Activated CD8-positive, alpha-beta T cell treated with anti-CD3 and anti-CD28 coated beads for 36 hours (primary cell): Measurements from ENCODE around the gene ABCC11. TPM values are rescaled to one million over a fixed set of nuclear protein-coding genes. Genes with fewer than 3 reads are reported as not detected.

Experiments
- ATAC-seq: fragments of 200-7000 bp; cut with Tn5 transposase; one replicate; pipeline ENCODE4 v1.10.0; 2021; ENCODE audit warnings: mild to moderate bottlenecking, moderate library complexity
- CTCF ChIA-PET: fragments of 350-600 bp; sonication (Branson Sonifier 250); formaldehyde crosslinking; loops from one replicate; lab custom pipeline; 2021; ENCODE audit warnings: antibody characterized with exemption; lab: Charles Lee
- POLR2A ChIA-PET: fragments of 350-600 bp; sonication (Branson Sonifier 250); formaldehyde crosslinking; loops from one replicate; lab custom pipeline; 2021; ENCODE audit warnings: antibody characterized with exemption; lab: Charles Lee
- DNase-seq: peaks from one replicate; pipeline ENCODE4 v3.0.0-alpha.2; 2020
- H3K27ac Mint-ChIP-seq: one replicate; pipeline ENCODE4 v1.8.0; 2021; ENCODE audit warnings: mild to moderate bottlenecking, mixed read lengths
- H3K27me3 Mint-ChIP-seq: one replicate; pipeline ENCODE4 v1.8.0; 2021; ENCODE audit warnings: mixed read lengths
- H3K36me3 Mint-ChIP-seq: one replicate; pipeline ENCODE4 v1.8.0; 2021; ENCODE audit warnings: low read depth, mixed read lengths
- H3K4me1 Mint-ChIP-seq: one replicate; pipeline ENCODE4 v1.8.0; 2021; ENCODE audit warnings: low read depth, mixed read lengths
- H3K4me3 Mint-ChIP-seq: one replicate; pipeline ENCODE4 v1.8.0; 2021; ENCODE audit warnings: mild to moderate bottlenecking, moderate library complexity, mixed read lengths
- H3K9me3 Mint-ChIP-seq: one replicate; pipeline ENCODE4 v1.8.0; 2021; ENCODE audit warnings: mixed read lengths
- CTCF ChIP-seq: fragments of 200-600 bp; IDR thresholded peaks from one replicate; pipeline ENCODE4 v1.8.0; 2022; ENCODE audit warnings: antibody characterized with exemption, mild to moderate bottlenecking
- intact Hi-C: fragments of 100-400 bp; cut with micrococcal nuclease; formaldehyde crosslinking; loops from one replicate; pipeline ENCODE4 v1.10.0; 2022
- total RNA-seq, 2 experiments: library from RNA; stranded (reverse); gene quantifications; one replicate each; pipeline ENCODE4 v1.2.3, GENCODE V29; 2021

ABCC11 gene
- total RNA-seq, 2 experiments from 2014 or later: 0.16 to 0.54 TPM

- intact Hi-C loops: loop anchor here (10.0 kb wide), 1 partner anchor 1006 kb away; the partner anchor contains the start of gene NETO2
- no peak overlapping the region for H3K4me3 Mint-ChIP-seq
- ChIA-PET CTCF (interaction anchor here (1.2 kb wide), 1 partner anchor 1007 kb away, joined by 3 read pairs; the partner anchor contains the start of gene NETO2), POLR2A (interaction anchor here (0.7 kb wide), 1 partner anchor 16 kb away, joined by 3 read pairs; no protein-coding TSS in a partner anchor)
- DNase-seq (no peak), ATAC-seq (no peak)
- TF ChIP-seq CTCF: no peak
- H3K36me3 Mint-ChIP-seq: no peaks in the 10 kb centered on the region
- H3K27me3 Mint-ChIP-seq: peaks cover 23% of the 10 kb centered on the region
- H3K27ac Mint-ChIP-seq: no peak overlapping the region
- H3K9me3 Mint-ChIP-seq: no peaks in the 10 kb centered on the region
- H3K4me1 Mint-ChIP-seq: no peaks in the 10 kb centered on the region
Observed at GRCh38 chr16:48150707-48151106, 96.6 kb downstream of the ABCC11 start.

DNA sequence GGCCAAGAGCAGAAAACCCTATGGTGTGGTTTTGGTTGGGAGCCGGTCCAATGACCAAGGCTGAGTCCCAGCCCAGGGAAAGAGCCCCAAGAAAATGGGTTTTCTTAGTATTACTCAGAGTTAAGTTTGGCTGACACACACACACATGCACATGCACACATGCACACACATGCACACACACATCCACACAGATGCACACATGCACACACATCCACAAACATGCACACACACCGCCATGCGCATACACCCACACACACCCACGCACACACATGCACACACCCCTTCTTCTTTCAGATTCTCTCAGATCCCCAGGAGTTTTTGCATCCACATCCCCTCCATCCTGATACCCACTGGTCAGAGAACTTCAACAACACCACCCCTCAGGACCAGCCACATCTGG, 100.6 kb downstream of the ABCC11 start:
- ATAC-seq: no peak
- Mint-ChIP-seq H3K27ac (no peak overlapping the region), H3K4me3 (no peak overlapping the region), H3K4me1 (no peaks in the 10 kb centered on the region), H3K9me3 (no peaks in the 10 kb centered on the region), H3K27me3 (peaks cover 22% of the 10 kb centered on the region), H3K36me3 (no peaks in the 10 kb centered on the region)
- CTCF ChIA-PET: interaction anchor here (2.7 kb wide), 1 partner anchor 18 kb away, joined by 6 read pairs; no protein-coding TSS in a partner anchor
- no peak for TF ChIP-seq CTCF
- POLR2A ChIA-PET: no interaction called here
- DNase-seq: no peak
- intact Hi-C loops: no loop called here

DNA sequence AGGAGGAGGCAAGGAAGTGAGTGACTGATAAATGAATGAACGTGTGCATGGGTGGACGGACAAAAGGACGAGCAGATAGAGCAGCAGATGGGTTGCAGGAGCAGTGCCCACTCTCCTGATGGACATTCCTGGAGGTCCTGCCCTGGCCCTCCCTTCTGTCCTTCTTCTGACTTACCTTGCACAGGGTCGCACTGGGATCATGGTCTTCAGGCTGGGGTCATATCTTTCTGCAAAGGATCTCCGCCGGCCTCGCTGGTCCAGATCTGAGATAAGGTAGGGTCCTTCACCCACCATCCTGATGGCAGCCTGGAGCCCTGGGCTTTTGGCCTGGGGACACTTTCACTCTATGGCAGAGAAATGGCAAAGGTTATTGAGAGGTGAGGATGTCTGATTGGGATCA, 101.2 kb downstream of the ABCC11 start:
- ATAC-seq: no peak
- no peak for DNase-seq
- H3K36me3 Mint-ChIP-seq: no peaks in the 10 kb centered on the region
- no peak for TF ChIP-seq CTCF
- H3K4me1 Mint-ChIP-seq: no peaks in the 10 kb centered on the region
- H3K9me3 Mint-ChIP-seq: no peaks in the 10 kb centered on the region
- H3K27me3 Mint-ChIP-seq: peaks cover 21% of the 10 kb centered on the region
- POLR2A ChIA-PET: no interaction called here
- CTCF ChIA-PET: interaction anchor here (2.7 kb wide), 1 partner anchor 19 kb away, joined by 6 read pairs; no protein-coding TSS in a partner anchor
- intact Hi-C loops: no loop called here
- H3K27ac Mint-ChIP-seq: no peak overlapping the region
- H3K4me3 Mint-ChIP-seq: no peak overlapping the region

- no peak for TF ChIP-seq CTCF
- CTCF ChIA-PET: no interaction called here
- intact Hi-C loops: no loop called here
- no peaks in the 10 kb centered on the region for H3K4me1 Mint-ChIP-seq
- POLR2A ChIA-PET: no interaction called here
- ATAC-seq: no peak
- H3K9me3 Mint-ChIP-seq: no peaks in the 10 kb centered on the region
- no peak for DNase-seq
- H3K36me3 Mint-ChIP-seq: no peaks in the 10 kb centered on the region
- H3K4me3 Mint-ChIP-seq: no peak overlapping the region
- no peak overlapping the region for H3K27ac Mint-ChIP-seq
- H3K27me3 Mint-ChIP-seq: peaks cover 18% of the 10 kb centered on the region
Observed at GRCh38 chr16:48143812-48144368, 103.4 kb downstream of the ABCC11 start.

GRCh38 chr16:48140821-48141220, 106.5 kb downstream of the ABCC11 start:
- no peak overlapping the region for H3K27ac Mint-ChIP-seq
- CTCF ChIA-PET: no interaction called here
- H3K27me3 Mint-ChIP-seq: peaks cover 14% of the 10 kb centered on the region
- no peaks in the 10 kb centered on the region for H3K36me3 Mint-ChIP-seq
- H3K4me1 Mint-ChIP-seq: no peaks in the 10 kb centered on the region
- no peak for TF ChIP-seq CTCF
- no peak for ATAC-seq
- no peak for DNase-seq
- no peak overlapping the region for H3K4me3 Mint-ChIP-seq
- intact Hi-C loops: no loop called here
- no peaks in the 10 kb centered on the region for H3K9me3 Mint-ChIP-seq
- POLR2A ChIA-PET: no interaction called here
